Stimulated activated CD4-positive, alpha-beta T cell treated with anti-CD3 and anti-CD28 coated beads, Interleukin-1b, Interleukin-23, amount 100 ng/mL, for 24 hours (primary cell): ENCODE measurements around the gene LILRB2.
"Not testable (repeated sequence)": the region's sequence is repeated elsewhere in the genome, so short reads cannot be mapped to it uniquely, and the experiment has no call there.

Source experiments
- DNase-seq, 4 experiments: peaks; one replicate each; pipeline ENCODE4 v3.0.0-alpha.2; 2020; ENCODE audit warnings: low read depth in 4 of 4, low spot score in 1 of 4

Gene LILRB2

GRCh38 chr19:54275951-54276350 lies 5.0 kb downstream of the LILRB2 start:
- DNase-seq = no peak

GRCh38 chr19:54274516-54274915 lies 6.4 kb downstream of the LILRB2 start:
- DNase-seq = not testable (repeated sequence)

- DNase-seq = no peak
Observed at GRCh38 chr19:54273821-54274220, 7.1 kb downstream of the LILRB2 start.

GRCh38 chr19:54272181-54272580 lies 8.7 kb downstream of the LILRB2 start:
- not testable (repeated sequence) for DNase-seq

GRCh38 chr19:54271587-54271986 lies 9.3 kb downstream of the LILRB2 start:
- not testable (repeated sequence) for DNase-seq

- DNase-seq = no peak
Observed at GRCh38 chr19:54271106-54271505, 9.8 kb downstream of the LILRB2 start.

- no peak for DNase-seq
Observed at GRCh38 chr19:54268936-54269335, 12.0 kb downstream of the LILRB2 start.

GRCh38 chr19:54266133-54266532 lies 14.8 kb downstream of the LILRB2 start:
- peak; percentile 34 to 60 (median 55) for DNase-seq

- no peak for DNase-seq
Observed at GRCh38 chr19:54262470-54262869, 18.4 kb downstream of the LILRB2 start.

- no peak for DNase-seq
Observed at GRCh38 chr19:54262066-54262465, 18.8 kb downstream of the LILRB2 start.

- no peak for DNase-seq
Observed at GRCh38 chr19:54257116-54257480, 23.8 kb downstream of the LILRB2 start, which contains the start of gene LILRB5. Gene LILRB5, minus strand, starts transcription at chr19:54257273. Its CDS starts 80 bp downstream, at chr19:54257193.

GRCh38 chr19:54256250-54257115 lies 24.4 kb downstream of the LILRB2 start:
- DNase-seq = no peak

GRCh38 chr19:54255105-54255775 lies 25.7 kb downstream of the LILRB2 start:
- DNase-seq = no peak

GRCh38 chr19:54254195-54254906 lies 26.6 kb downstream of the LILRB2 start:
- no peak for DNase-seq

- DNase-seq = no peak
Observed at GRCh38 chr19:54253331-54254194, 27.3 kb downstream of the LILRB2 start.

- no peak for DNase-seq
Observed at GRCh38 chr19:54252845-54253244, 28.1 kb downstream of the LILRB2 start.

- DNase-seq = no peak
Observed at GRCh38 chr19:54252243-54252642, 28.7 kb downstream of the LILRB2 start.

GRCh38 chr19:54248016-54248601 lies 32.8 kb downstream of the LILRB2 start:
- peak in 2 of 4 experiments; percentile 7 to 45 for DNase-seq

- no peak for DNase-seq
Observed at GRCh38 chr19:54247106-54247930, 33.6 kb downstream of the LILRB2 start.
